Hematopoietic multipotent progenitor cell treated with erythropoietin and hydrocortisone succinate and interleukin-3 and kit ligand, for 6 days (in vitro differentiated cells): ENCODE results near the gene MCUB.

Source experiments
- DNase-seq: peaks from one replicate; pipeline ENCODE4 v3.0.0-alpha.2; 2015

Gene MCUB

GRCh38 chr4:109684727-109685126 is 124.7 kb downstream of the MCUB start:
- no peak for DNase-seq

GRCh38 chr4:109690690-109691410 is 130.8 kb downstream of the MCUB start:
- DNase-seq = peak; percentile 16

GRCh38 chr4:109691411-109691920 is 131.4 kb downstream of the MCUB start:
- no peak for DNase-seq

GRCh38 chr4:109698656-109699055 is 138.6 kb downstream of the MCUB start:
- no peak for DNase-seq

- DNase-seq = no peak
Observed at GRCh38 chr4:109699553-109700225, 139.6 kb downstream of the MCUB start.

GRCh38 chr4:109701566-109702410 is 141.7 kb downstream of the MCUB start:
- DNase-seq = peak; percentile 43

- DNase-seq = peak; percentile 93
Observed at GRCh38 chr4:109702950-109703663, 143.1 kb downstream of the MCUB start, which contains the start of gene CASP6. Gene CASP6, minus strand, starts transcription at chr4:109703445. Its CDS starts 50 bp downstream, at chr4:109703395.

GRCh38 chr4:109703664-109704361 is 143.8 kb downstream of the MCUB start:
- peak; percentile 50 for DNase-seq

GRCh38 chr4:109708435-109708834 is 148.4 kb downstream of the MCUB start:
- no peak for DNase-seq

GRCh38 chr4:109708990-109709389 is 148.9 kb downstream of the MCUB start:
- no peak for DNase-seq

- no peak for DNase-seq
Observed at GRCh38 chr4:109713500-109713899, 153.5 kb downstream of the MCUB start.

- no peak for DNase-seq
Observed at GRCh38 chr4:109718759-109719158, 158.7 kb downstream of the MCUB start.

GRCh38 chr4:109719604-109720003 is 159.6 kb downstream of the MCUB start:
- DNase-seq = no peak

GRCh38 chr4:109721033-109721432 is 161.0 kb downstream of the MCUB start:
- DNase-seq = no peak

GRCh38 chr4:109722357-109722756 is 162.3 kb downstream of the MCUB start:
- DNase-seq = no peak

GRCh38 chr4:109723110-109723509 is 163.1 kb downstream of the MCUB start:
- no peak for DNase-seq

- peak; percentile 12 for DNase-seq
Observed at GRCh38 chr4:109728385-109728784, 168.3 kb downstream of the MCUB start.

- peak; percentile 53 for DNase-seq
Observed at GRCh38 chr4:109729117-109729717, 169.2 kb downstream of the MCUB start.

GRCh38 chr4:109729718-109730618 is 169.9 kb downstream of the MCUB start, which contains the start of gene PLA2G12A:
Gene PLA2G12A, minus strand, starts transcription at chr4:109730070. Its CDS starts 261 bp downstream, at chr4:109729809.
- DNase-seq = peak; percentile 77
